ENCODE results near the gene CEP20. TPM values are rescaled to one million over a fixed set of nuclear protein-coding genes. Genes with fewer than 3 reads are reported as not detected.

Gene CEP20
- total RNA-seq, 1 donor: 48.9 TPM

GRCh38 chr16:15829460-15829859, 58.9 kb downstream of the CEP20 start:
- H2AFZ ChIP-seq (ENCODE audit: low read length): no peak overlapping the region
- peaks cover 27% of the 10 kb centered on the region for H3K27me3 ChIP-seq (ENCODE audit: insufficient read depth, low read length)
- no peaks in the 10 kb centered on the region for H3K9me3 ChIP-seq (ENCODE audit: low read depth, low read length)
- H3K4me1 ChIP-seq (ENCODE audit: insufficient read depth, low read length): no peaks in the 10 kb centered on the region
- H3K27ac ChIP-seq (ENCODE audit: low read depth, low read length): no peak overlapping the region
- H3K4me2 ChIP-seq (ENCODE audit: insufficient read depth, low read length): no peak overlapping the region
- no peak for TF ChIP-seq CTCF (IDR thresholded peaks at IDR 0.05; ENCODE audit: extremely low read depth, low read depth, low read length)
- no peaks in the 10 kb centered on the region for H3K36me3 ChIP-seq (ENCODE audit: insufficient read depth, low read length)
- no peaks in the 10 kb centered on the region for H4K20me1 ChIP-seq (ENCODE audit: insufficient read depth, low read length)
- H3K79me2 ChIP-seq (ENCODE audit: insufficient read depth, low read length): no peaks in the 10 kb centered on the region
- peak; percentile 47 for DNase-seq (ENCODE audit: insufficient read length, low spot score, missing footprints)
- no peak overlapping the region for H3K4me3 ChIP-seq (ENCODE audit: insufficient read depth, low read length)

GRCh38 chr16:15827709-15828343, 60.6 kb downstream of the CEP20 start:
- Histone ChIP-seq H3K4me1 (ENCODE audit: insufficient read depth, low read length) (no peaks in the 10 kb centered on the region), H3K36me3 (ENCODE audit: insufficient read depth, low read length) (no peaks in the 10 kb centered on the region), H3K4me3 (ENCODE audit: insufficient read depth, low read length) (no peak overlapping the region), H2AFZ (ENCODE audit: low read length) (no peak overlapping the region), H4K20me1 (ENCODE audit: insufficient read depth, low read length) (no peaks in the 10 kb centered on the region), H3K9me3 (ENCODE audit: low read depth, low read length) (no peaks in the 10 kb centered on the region), H3K27ac (ENCODE audit: low read depth, low read length) (no peak overlapping the region), H3K4me2 (ENCODE audit: insufficient read depth, low read length) (no peak overlapping the region), H3K27me3 (ENCODE audit: insufficient read depth, low read length) (peaks cover 28% of the 10 kb centered on the region), H3K79me2 (ENCODE audit: insufficient read depth, low read length) (no peaks in the 10 kb centered on the region)
- DNase-seq (ENCODE audit: insufficient read length, low spot score, missing footprints): no peak
- TF ChIP-seq CTCF (IDR thresholded peaks at IDR 0.05; ENCODE audit: extremely low read depth, low read depth, low read length): no peak

- Histone ChIP-seq H3K27me3 (ENCODE audit: insufficient read depth, low read length) (peaks cover 32% of the 10 kb centered on the region), H3K4me1 (ENCODE audit: insufficient read depth, low read length) (no peaks in the 10 kb centered on the region)
Observed at GRCh38 chr16:15827299-15827698, 61.1 kb downstream of the CEP20 start.

More at GRCh38 chr16:15827299-15827698, 61.1 kb downstream of the CEP20 start:
- no peak overlapping the region for H3K4me2 ChIP-seq (ENCODE audit: insufficient read depth, low read length)
- DNase-seq (ENCODE audit: insufficient read length, low spot score, missing footprints): no peak
- no peak overlapping the region for H3K27ac ChIP-seq (ENCODE audit: low read depth, low read length)
- no peak overlapping the region for H3K4me3 ChIP-seq (ENCODE audit: insufficient read depth, low read length)
- no peak for TF ChIP-seq CTCF (IDR thresholded peaks at IDR 0.05; ENCODE audit: extremely low read depth, low read depth, low read length)
- H3K9me3 ChIP-seq (ENCODE audit: low read depth, low read length): no peaks in the 10 kb centered on the region
- no peak overlapping the region for H2AFZ ChIP-seq (ENCODE audit: low read length)
- no peaks in the 10 kb centered on the region for H3K36me3 ChIP-seq (ENCODE audit: insufficient read depth, low read length)
- no peaks in the 10 kb centered on the region for H4K20me1 ChIP-seq (ENCODE audit: insufficient read depth, low read length)
- no peaks in the 10 kb centered on the region for H3K79me2 ChIP-seq (ENCODE audit: insufficient read depth, low read length)
